GM18909 (cell line): ENCODE measurements around the gene SBNO1.
"Not testable (repeated sequence)": the region's sequence is repeated elsewhere in the genome, so short reads cannot be mapped to it uniquely, and the experiment has no call there.

Experiments used
- ATAC-seq: cut with Tn5 transposase; IDR thresholded peaks from one replicate; pipeline ENCODE4 v1.9.1; 2021; ENCODE audit warnings: mild to moderate bottlenecking; ENCODE audit not compliant: unreplicated experiment, poor library complexity

The SBNO1 gene

DNA sequence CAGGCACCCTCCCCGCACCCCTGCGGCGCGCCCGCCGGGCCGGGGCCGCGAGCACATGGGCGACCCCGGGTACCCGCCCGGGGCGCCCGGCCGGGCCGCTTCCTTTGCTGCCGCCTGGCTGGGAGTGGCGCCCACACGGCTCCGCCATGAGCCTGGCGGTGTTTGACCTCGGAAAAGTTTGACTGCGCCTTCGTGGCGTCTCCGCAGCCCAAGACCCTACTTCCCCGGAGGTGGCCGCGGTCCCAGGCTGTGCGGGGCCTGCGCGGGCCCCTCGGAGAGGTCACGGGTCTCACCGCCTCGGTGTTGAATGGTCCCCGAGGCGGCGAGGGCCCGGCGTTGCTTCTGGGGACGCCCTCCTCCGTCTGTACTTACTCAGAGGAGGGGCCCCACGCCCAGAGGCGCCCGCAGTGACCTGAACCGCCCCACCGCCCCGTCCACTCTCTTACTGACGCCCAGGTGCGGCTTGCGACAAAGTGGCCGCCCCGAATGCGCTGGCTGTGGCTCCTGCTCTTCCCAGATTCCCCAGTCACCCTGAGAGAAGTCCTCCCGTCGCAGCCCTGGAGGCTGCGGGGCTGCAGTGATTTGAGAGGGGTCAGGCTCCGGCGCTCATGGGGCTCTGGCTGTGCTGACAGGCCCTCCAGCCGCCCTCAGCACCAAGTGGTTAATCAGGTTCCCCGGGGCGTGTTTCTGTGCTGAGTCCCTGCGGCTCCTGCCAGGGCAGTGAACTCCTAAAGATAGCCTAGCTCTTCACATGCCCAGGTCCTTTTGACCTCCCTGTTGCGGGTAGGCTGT lies 25.1 kb upstream of the SBNO1 start:
- peak; percentile 29 for ATAC-seq

DNA sequence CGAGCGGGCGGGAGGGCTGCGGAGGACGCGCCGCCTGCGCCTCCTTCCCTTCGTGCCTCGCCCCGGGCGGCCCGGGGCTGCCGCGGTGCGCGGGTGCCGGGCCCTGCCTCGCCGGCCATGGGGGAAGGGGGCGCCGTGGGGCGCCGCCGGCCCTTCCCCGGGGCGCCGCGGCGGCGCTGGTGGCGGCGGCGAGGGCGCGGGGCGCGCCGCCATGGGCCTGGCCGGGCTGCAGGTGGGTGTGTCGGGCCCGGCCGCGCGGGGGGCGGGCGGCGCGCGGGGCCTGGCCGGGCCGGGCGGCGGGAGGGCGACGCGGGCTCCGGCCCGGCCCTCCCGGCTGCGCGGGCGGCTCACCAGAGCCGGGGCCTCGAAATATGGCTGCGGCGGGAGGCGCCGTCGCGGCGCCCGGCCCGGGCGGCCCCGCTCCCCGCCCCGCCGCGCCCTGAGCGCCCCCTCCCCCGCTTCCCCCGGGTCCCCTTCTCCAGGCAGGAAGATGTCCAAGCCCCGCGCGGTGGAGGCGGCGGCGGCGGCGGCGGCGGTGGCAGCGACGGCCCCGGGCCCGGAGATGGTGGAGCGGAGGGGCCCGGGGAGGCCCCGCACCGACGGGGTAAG lies 24.4 kb upstream of the SBNO1 start:
- ATAC-seq = peak; percentile 22

DNA sequence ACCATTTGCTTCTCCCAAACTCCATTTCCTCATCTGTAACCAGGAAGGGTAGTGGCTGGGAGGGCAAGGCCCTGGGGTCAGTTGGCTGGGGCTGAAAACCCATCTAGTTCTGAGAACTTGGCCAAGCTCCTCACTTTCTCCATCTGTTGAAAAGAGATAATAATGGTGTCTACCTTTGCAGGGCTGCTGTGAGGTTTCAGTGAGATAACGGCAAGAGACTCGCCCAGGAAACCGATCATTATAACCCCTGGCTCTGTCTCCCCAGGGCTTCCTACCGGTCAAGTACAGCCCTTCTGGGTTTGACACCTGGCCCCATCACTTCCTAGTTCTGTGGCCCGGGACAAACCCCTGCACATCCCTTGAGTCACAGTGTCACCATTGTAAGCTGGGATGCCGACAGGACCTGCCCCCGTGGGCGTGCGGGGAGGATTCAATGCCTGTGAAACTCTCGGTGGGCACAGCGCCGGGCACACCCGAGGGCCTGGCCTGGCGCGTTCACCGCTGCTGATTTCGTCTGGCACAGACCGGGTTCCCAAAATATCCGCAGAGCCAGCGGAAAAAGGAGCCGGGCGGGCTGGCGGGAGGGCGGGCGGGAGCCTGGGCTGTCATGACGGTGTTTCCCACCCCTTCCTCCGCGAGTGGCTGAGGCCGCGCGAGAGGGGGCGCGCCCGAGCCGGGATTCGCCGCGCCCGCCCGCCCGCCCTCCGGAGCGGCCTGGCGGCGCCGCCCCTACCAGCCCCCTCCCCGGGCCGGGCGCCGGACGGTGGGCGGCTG lies 23.7 kb upstream of the SBNO1 start:
- ATAC-seq = peak; percentile 36

DNA sequence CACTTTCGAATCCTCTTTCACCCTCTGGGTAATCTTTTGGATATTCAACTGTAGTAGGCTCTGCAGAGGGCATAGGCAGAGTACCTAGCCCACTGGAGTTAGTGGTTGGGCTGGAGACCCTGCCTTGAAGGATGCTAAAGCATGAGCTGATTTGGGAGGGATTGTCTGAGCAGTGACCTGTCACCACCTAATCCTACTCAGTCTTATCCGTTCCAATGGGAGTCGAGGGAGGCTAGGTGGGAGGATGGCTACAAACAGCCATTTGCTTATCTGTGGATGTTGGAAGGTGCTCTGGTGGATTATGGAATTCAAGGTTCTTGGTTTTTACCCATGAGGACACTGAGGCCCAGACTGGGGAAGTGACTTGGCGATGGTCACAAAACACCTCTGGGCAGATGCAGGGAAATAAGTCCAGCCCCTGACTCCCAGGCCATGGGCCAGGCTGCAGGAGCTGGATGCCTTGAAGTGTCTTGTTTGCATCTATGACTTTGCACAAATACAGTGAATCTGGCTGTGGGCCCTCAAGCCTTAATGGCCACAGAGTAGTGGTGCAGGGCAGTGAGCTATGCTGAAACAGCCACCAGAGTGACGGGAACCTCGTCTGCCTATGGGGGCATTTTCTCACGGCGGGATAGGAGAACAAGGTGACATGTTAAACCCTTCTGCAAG lies 23.0 kb upstream of the SBNO1 start:
- ATAC-seq = no peak

DNA sequence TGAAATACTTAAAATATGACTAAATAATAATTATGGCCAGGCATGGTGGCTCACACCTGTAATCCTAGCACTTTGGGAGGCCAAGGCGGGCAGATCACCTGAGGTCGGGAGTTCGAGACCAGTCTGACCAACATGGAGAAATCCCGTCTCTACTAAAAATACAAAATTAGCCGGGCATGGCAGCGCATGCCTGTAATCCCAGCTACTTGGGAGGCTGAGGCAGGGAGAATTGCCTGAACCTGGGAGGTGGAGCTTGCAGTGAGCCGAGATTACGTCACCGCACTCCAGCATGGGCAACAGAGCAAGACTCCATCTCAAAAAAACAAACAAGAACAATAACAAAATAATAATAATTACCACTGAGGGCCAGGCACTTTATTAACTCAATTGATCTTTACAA lies 20.9 kb upstream of the SBNO1 start:
- ATAC-seq = not testable (repeated sequence)

DNA sequence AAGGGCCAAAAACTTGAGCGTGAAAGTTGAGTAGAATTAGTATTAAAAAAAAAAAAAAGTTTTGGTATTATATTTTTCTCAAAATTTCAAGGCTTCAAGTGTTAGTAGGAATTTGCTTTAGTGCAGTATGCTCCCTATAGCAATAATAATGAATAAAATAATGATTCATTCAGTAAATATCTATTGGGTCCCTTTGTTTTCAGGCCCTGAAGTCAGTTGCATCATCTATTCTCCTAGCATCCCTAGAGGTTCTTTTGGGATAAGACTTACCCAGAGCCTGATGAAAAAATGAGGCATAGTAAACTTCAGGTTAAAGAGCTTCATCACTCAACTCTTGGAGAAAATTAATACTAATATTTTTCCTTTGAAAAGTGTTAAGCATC lies 20.3 kb upstream of the SBNO1 start:
- ATAC-seq = no peak

DNA sequence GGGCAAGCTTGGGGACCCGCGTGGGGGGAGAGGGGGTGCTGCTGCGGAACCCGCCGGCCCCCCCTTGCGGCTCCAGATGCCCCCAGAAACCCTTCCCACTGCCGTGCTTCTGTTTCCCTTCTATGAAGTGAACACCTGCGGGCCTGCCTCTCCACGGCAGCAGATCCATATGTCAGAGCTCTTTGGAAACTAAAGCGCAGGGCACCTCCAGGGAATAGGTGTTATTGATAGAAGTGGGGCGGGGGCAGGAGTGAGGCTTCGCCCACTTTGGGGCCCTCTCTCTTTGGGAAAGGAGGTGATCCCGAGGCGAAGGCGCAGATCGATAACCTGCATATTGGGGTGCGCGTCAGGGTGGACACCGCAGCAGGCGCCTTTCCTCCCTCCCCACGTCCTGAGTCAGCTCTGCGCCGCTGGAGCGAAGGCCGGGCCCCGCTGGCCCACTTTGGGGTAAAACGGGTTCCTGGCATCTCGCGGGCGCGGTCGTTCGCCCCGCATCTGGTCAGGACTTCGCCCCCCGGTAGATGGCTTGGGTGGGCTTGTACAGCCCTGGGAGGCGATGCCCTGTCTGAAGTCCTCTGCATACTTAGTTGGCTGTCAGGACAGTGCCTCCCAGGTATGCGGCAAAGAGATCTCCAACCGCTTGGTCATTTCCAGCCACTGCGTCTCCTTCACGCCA lies 19.8 kb upstream of the SBNO1 start:
- peak; percentile 0 for ATAC-seq

DNA sequence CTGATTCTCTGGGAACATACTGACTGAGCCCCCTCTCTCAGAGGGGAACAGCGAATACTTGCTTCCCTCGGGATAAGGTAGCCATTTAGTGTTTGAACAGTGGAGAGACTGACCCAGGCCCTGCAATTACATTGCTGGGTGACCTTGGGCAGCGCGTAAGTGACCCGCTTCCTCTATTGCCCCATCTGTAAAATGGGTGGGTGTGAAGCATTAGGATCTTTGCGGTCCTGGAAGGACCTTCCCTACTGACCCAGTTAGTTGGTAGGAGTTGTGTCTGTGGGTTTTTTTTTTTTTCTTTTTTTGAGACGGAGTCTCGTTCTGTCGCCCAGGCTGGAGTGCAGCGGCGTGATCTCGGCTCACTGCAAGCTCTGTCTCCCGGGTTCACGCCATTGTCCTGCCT lies 18.0 kb upstream of the SBNO1 start:
- no peak for ATAC-seq

DNA sequence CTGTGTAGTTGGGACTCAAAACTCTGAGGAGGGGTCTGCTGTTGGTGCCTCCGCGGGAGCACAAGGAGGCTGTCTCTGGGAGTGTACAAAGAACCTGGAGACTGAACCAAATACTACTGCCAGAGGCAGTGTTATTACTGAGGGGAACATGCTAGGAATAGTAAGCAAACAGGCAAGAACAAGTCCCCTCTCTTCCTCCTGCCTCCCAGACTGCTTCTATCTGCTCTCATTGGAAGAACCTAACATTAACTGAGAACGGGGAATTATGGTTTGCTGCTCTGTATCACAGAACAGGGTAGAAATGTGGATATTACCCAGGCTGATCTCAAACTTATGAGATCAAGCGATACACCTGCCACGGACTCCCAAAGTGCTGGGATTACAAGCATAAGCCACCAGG lies 14.7 kb upstream of the SBNO1 start:
- no peak for ATAC-seq

DNA sequence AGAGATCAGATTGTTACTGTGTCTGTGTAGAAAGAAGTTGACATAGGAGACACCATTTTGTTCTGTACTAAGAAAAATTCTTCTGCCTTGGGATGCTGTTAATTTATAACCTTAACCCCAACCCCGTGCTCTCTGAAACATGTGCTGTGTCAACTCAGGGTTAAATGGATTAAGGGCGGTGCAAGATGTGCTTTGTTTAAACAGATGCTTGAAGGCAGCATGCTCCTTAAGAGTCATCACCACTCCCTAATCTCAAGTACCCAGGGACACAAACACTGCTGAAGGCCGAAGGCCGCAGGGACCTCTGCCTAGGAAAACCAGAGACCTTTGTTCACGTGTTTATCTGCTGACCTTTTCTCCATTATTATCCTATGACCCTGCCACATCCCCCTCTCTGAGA lies 7.8 kb upstream of the SBNO1 start:
- ATAC-seq = not testable (repeated sequence)

DNA sequence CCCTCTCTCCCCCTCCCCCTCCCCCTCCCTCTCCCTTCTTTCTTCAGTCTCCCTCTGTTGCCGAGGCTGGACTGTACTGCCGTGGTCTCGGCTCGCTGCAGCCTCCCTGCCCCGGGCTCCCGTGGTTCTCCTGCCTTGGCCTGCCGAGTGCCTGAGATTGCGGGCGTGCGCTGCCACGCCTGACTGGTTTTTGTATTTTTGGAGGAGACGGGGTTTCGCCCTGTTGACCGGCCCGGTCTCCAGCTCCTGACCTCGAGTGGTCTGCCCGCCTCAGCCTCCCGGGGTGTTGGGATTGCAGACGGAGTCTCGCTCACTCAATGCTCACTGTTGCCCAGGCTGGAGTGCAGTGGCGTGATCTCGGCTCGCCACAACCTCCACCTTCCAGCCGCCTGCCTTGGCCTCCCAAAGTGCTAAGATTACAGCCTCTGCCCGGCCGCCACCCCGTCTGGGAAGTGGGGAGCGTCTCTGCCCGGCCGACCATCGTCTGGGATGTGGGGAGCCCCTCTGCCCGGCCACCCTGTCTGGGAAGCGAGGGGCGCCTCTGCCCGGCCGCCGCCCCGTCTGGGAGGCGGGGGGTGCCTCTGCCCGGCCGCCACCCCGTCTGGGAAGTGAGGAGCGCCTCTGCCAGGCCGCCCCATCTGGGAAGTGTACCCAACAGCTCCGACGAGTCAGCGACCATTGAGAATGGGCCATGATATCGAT lies 7.2 kb upstream of the SBNO1 start:
- ATAC-seq = not testable (repeated sequence)

DNA sequence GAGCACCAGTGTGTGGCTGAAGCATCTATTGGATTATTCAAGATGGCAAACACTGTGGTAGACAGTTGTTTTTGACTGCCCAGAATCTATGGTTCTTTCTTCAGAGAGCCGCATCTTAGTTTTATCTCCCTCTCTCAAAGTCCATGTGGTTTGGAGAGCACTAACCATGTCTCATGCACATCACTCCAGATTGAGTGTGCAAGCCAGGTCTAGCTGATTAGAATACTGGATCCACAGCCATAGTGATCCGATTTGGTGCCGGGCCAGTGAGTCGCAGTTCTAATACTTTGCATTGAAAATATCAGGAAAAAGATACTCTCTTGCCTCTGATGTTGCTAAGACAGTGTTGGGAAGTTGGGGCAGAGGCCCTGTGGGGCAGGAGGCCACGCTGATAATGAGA lies 4.6 kb upstream of the SBNO1 start:
- no peak for ATAC-seq

DNA sequence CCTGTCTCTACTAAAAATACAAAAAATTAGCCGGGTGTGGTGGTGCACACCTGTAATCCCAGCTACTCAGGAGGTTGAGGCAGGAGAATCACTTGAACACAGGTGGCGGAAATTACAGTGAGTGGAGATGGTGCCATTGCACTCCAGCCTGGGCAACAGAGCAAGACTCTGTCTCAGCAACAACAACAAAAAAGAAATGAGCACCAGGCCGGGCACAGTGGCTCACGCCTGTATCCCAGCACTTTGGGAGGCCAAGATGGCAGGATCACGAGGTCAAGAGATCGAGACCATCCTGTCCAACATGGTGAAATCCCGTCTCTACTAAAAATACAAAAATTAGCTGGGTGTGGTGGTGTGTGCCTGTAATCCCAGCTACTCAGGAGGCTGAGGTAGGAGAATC lies 3.8 kb upstream of the SBNO1 start:
- not testable (repeated sequence) for ATAC-seq

DNA sequence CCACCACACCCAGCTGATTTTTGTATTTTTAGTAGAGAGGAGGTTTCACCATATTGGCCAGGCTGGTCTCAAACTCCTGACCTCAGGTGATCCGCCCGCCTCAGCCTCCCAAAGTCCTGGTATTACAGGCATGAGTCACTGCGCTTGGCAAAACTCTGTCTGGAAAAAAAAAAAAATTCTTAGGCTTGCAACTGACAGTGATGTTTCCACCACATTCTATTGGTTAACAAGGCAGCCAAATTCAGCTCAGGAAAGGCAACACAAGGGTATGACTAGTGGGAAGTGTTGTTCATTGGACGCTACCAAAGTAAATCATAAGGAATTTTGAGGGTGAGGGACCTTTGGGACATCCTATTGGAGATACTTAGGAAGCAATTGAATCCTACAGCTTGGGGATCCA lies 2.9 kb upstream of the SBNO1 start:
- ATAC-seq = no peak

DNA sequence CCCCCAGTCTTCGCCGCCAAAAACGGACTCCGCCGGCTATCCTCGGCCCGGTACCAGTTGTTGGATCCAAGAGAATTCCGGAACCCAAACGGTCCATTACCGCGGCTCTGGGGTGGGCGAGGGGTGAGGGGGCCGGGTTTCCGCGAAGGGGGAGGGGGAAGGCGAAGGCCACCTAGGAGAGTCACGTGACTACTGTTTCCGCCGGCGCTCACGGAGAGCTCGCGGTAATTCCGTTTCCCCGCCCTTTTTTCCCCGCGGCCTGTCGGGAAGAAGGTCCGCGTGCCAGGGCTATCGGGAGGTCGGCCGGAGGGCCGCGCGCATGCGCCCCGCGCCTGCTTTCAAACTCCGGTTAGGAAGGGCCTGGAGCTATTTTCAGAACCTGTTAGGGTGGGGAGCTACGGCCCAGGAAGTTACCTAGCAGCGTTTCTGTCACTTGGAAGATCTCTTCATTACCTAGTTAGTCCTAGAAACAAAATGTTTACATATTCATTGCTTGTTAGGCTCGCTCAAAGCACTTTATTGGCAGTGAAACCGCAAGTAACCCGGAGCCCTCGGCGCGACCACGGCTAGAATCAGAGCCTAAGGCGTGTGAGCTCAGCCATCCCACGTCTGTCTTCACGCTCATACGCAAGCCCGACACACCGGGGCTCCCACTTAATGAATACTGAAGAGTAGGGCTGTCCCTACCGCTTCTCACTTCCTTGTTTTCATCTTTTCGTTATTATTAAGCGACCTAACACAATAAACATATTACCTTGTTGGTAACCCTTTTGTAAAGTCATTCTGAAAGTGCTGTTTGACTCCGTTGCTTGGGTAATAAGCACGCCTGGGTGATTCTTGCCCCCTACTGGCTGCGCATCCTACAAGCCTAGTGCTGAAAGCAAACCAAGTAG lies 624 bp upstream of the SBNO1 start:
- ATAC-seq = peak; percentile 66

DNA sequence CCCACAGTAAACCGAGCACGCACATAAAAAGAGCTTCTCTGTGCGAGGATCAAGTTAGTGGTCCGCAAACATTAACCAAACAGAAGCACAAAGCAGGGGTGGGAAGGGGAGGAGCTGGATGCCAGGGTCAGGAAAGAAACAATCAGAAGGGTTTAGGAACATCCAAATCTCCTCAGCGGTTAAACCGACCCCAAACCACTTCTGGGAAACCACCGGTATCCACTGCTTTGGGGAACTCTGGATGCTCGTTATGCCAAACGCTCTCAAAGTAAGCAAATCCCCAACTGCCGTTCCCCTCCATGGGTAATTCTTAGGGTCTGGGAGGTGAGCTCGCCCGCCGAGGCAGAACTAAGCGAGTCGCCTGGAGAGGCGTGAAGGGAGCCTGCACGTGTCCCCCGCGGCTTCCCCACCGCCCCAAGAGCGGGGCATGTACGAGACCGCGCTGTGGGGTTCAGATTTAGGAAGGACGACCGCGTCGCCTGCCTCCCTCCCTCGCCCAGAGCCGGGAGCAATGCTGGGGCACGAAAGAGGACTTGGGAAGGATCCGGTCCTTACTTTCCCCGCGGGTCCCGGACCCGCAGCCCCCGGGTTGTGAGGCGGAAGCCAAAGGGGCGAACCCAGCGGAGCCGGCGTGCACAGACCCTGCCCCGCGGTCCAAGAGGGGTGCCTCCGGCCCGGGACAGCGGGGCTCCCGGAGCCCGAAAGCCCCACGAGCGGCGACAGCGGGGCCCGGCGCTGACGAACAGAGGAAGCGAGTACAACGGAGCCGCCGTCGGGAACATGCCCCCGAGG lies 711 bp downstream of the SBNO1 start:
- peak; percentile 13 for ATAC-seq

DNA sequence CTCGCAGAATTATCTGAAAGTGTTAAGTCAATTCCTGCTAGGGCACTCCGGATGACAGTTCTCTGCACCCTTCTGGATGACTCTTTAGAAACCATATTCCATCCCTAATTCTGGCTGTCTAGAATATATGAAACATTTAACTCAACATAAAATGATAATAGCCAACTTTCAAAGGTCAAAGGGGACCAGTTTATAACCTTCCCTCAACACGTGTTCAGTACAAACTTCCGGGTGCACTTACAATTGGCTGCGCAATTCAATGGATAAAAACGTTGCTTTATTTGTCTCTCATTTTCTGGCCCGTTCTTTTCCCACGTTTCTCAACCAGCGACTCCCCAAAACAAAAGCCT lies 1.3 kb downstream of the SBNO1 start:
- ATAC-seq = no peak

DNA sequence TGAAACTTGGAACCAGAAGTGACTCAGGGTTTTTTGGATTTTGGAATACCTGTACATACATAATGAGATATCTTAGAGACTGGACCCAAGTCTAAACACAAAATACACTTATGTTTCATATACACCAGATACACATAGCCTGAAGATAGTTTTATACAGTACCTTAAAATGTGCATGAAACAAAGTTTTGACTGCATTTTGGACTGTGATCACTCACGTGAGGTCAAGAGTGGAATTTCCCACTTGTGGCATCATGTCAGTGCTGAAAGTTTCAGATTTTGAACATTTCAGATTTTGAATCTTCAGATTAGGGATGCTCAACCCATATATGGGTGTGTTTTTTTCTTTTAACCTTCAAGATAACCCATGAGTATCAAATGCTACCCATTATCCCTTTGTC lies 6.6 kb downstream of the SBNO1 start:
- no peak for ATAC-seq
